GM10266 (cell line): ENCODE data around the gene TIMP2.

Experiments used
- DNase-seq: peaks from one replicate; pipeline ENCODE4 v3.0.0; 2012; ENCODE audit errors: extremely low spot score
- TF ChIP-seq, protein P1 (sequence below): IDR thresholded peaks from 2 replicates; pipeline ENCODE4 v1.5.1; 2012; ENCODE audit warnings: mild to moderate bottlenecking, low read depth; ENCODE audit not compliant: control insufficient read depth, insufficient read depth; ENCODE audit errors: missing control alignments

TIMP2 gene

GRCh38 chr17:78937561-78937960 lies 12.4 kb upstream of the TIMP2 start:
- no peak for DNase-seq
- TF ChIP-seq, protein P1, sequence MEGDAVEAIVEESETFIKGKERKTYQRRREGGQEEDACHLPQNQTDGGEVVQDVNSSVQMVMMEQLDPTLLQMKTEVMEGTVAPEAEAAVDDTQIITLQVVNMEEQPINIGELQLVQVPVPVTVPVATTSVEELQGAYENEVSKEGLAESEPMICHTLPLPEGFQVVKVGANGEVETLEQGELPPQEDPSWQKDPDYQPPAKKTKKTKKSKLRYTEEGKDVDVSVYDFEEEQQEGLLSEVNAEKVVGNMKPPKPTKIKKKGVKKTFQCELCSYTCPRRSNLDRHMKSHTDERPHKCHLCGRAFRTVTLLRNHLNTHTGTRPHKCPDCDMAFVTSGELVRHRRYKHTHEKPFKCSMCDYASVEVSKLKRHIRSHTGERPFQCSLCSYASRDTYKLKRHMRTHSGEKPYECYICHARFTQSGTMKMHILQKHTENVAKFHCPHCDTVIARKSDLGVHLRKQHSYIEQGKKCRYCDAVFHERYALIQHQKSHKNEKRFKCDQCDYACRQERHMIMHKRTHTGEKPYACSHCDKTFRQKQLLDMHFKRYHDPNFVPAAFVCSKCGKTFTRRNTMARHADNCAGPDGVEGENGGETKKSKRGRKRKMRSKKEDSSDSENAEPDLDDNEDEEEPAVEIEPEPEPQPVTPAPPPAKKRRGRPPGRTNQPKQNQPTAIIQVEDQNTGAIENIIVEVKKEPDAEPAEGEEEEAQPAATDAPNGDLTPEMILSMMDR: no peak

DNA sequence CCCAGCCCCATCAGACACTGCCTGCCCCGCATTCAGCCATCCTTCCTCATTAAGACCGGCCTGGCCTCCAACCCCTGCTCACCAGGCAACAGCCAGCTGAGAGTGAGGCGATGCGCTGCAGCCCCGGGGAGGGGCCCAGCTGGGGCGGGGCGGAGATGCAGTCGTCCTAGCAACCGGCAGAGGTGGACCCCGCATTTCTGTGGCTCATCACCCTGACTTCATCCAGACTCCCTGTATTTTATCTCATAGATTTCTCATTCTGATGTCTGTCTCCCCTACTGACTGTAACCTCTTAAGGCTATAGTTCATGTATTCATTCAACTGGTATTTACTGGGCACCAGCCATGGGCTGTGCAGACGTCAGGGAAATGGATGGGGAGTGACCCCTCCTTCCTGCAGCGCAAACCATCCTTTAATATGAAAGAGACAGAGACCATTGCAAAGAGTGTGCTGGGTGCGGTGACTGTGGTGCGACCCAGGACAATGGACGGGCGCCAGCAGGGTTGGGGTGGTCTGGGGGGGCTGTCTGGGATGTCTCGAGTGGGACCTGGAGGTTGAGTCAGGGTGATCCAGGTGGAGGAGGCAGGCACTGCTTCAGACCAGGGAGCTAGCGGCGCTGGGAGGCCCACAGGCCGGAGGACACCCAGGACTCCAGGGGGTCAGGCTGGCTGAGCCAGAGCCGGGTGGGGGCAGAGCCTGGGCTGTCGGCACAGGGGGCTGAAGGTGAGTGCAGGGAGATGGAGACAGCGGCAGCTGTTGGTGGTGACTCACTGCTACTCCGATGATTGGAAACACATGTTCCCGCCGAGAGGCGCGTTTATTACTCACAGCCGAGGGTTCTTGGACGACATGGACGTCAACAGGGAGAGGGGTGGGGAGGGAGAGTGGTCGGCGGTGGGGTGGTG lies 10.5 kb upstream of the TIMP2 start:
- no peak for DNase-seq
- TF ChIP-seq, protein P1: no peak

DNA sequence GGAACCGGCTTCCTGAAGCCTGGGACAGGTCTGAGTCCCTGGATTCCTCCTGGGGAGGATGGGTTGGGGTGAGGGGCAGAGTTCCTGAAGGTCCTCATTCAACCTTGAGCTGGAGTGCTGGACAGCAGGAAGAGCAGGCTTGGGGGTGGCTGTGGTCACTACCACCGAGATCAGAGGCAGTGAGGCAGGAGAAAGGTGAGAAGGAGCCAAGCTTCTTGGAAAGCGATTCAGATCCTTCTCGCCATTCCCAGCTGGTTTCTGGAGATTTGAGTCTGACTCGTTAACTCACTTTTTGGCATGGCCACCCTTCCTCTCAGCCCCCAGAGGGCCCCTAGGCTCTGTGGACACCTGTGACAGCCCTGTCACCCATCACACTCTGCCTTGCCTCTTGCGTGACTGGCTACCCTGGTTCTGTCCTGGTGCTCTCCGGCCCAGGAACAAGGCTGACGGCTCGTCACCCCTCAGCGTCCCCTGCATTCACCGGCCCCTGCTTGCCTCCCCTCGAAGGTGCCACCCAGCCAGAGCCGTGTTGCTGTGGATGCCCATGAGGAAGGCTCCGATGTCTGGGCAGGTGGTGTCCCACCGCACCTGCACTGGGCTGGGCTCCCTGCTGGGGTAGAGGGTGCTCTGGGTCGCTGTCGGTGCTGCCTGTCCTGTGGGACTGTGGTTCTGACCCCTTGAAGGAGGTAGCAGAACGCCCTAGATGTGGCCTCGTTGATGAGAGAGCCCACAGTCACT lies 9.7 kb upstream of the TIMP2 start:
- DNase-seq: no peak
- TF ChIP-seq, protein P1: no peak

DNA sequence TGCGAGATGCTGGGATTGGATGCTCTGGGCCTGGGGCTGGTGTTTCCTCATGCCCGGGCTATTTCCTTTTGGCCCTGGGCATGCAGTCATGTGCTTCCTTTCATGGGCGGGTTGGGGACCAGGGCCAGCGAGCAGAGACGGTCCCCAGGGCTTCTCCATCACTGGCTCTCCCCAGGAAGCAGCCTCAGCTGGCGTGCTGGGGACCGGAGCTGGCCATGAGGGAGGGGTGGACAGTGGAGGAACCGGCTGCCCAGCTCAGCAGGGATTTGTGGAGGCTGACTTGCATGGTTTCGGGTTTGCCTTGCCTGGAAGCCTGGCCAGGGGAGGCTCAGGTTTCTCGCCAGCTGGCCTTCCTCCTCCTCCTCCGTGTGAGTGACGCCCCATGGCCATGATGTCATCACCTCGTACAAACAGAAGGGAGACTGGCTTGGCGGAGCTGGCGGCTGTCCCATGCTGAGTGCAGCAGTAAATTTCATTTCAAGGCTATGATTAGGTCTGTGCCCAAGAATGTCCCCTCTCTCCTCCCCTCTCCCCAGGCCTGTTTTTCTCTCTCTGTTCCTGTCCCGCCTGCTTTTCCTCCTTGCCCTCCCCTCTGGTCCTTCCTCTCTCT lies 8.9 kb upstream of the TIMP2 start:
- TF ChIP-seq, protein P1: no peak
- no peak for DNase-seq

- peak; percentile 61 for DNase-seq
- TF ChIP-seq, protein P1: no peak
Observed at GRCh38 chr17:78933025-78933958, 8.1 kb upstream of the TIMP2 start.

DNA sequence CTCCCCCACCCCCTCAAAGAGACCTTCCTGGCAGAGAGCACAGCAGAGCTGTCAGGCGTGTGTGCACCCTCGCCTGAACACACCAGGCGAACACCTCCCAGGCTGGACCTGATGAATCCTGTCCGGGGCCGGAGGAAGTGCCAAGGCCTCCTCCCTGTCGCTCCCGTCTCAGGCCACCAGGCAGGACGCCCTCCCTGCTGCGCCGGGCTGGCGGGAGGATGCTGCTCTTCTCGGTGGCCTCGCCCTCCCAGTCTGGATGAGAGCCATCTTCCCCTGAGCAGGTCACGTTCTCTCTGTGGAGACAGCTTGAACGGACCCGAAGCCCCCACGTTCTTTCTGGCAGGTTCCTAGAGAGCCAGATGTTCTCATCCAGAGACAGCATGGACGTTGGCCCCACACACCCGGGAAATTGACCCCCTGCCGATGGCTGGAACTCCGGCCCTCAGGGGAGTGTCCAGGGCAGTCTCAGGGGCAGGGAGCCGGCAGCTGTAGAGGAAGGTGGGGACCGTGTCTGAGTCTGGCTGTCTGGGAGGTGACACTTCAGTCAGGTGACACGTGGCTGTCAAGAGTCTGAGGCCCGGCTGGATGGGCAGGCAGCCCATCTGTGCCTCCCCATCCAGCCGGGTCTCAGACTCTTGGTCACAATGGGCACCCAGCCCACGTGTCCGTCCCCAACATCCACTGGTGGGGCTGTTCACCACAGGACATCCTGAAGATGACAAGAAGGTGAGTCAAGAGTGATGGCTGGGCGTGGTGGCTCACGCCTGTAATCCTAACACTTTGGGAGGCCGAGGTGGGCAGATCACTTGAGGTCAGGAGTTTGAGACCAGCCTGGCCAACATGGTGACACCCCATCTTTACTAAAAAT lies 5.0 kb upstream of the TIMP2 start:
- TF ChIP-seq, protein P1: no peak
- DNase-seq: no peak
